Neural cell (in vitro differentiated cells): ENCODE measurements around the gene SSBP4. TPM values are rescaled to one million over a fixed set of nuclear protein-coding genes. Genes with fewer than 3 reads are reported as not detected.

Experiments used
- H2AFZ ChIP-seq: fragments of 200-600, 300-800 bp; sonication (generic), shearing (Covaris generic); 2 replicates; pipeline ENCODE4 v1.6.0; 2014; ENCODE audit warnings: low read depth, mild to moderate bottlenecking, antibody characterized with exemption, low read length, moderate library complexity
- H3F3A ChIP-seq: fragments of 200-600 bp; shearing (Covaris generic); 2 replicates; pipeline ENCODE4 v1.6.1; 2016; ENCODE audit warnings: mild to moderate bottlenecking, moderate library complexity, mixed read lengths, antibody characterized with exemption, low read length; ENCODE audit not compliant: insufficient read depth, poor library complexity, severe bottlenecking
- H3K27ac ChIP-seq: fragments of 200-600, 300-800 bp; sonication (generic), shearing (Covaris generic); 2 replicates; pipeline ENCODE4 v1.5.1; 2014; ENCODE audit warnings: mild to moderate bottlenecking, low read length, moderate library complexity
- H3K27me3 ChIP-seq: fragments of 300-800, 200-600 bp; sonication (generic), shearing (Covaris generic); 2 replicates; pipeline ENCODE4 v1.6.0; 2014; ENCODE audit warnings: mild to moderate bottlenecking, low read depth, low read length, moderate library complexity; ENCODE audit not compliant: insufficient read depth
- H3K36me3 ChIP-seq: fragments of 300-800, 200-600 bp; sonication (generic), shearing (Covaris generic); 2 replicates; pipeline ENCODE4 v1.5.1; 2014; ENCODE audit warnings: mild to moderate bottlenecking, antibody characterized with exemption, low read length, moderate library complexity; ENCODE audit not compliant: insufficient read depth
- H3K4me2 ChIP-seq: fragments of 300-800, 200-600 bp; sonication (generic), shearing (Covaris generic); 2 replicates; pipeline ENCODE4 v1.6.0; 2014; ENCODE audit warnings: mild to moderate bottlenecking, low read length
- H3K4me3 ChIP-seq: fragments of 300-800, 200-600 bp; sonication (generic), shearing (Covaris generic); 2 replicates; pipeline ENCODE4 v1.5.1; 2014; ENCODE audit warnings: mild to moderate bottlenecking, low read length, moderate library complexity
- H3K79me2 ChIP-seq: fragments of 200-600 bp; shearing (Covaris generic); replicated peaks from 2 replicates; pipeline ENCODE4 v1.6.0; 2014; ENCODE audit warnings: mild to moderate bottlenecking, low read length, moderate library complexity; ENCODE audit not compliant: insufficient read depth
- H3K9ac ChIP-seq: fragments of 300-800, 200-600 bp; sonication (generic), shearing (Covaris generic); 2 replicates; pipeline ENCODE4 v1.6.1; 2016; ENCODE audit warnings: mild to moderate bottlenecking, low read length, mixed read lengths
- H3K9me2 ChIP-seq: fragments of 200-600 bp; shearing (Covaris generic); 2 replicates; pipeline ENCODE4 v1.6.1; 2016; ENCODE audit warnings: mild to moderate bottlenecking, low read length, mixed read lengths; ENCODE audit not compliant: insufficient read depth
- H3K9me3 ChIP-seq: fragments of 200-600, 300-800 bp; sonication (generic), shearing (Covaris generic); 2 replicates; pipeline ENCODE4 v1.6.1; 2016; ENCODE audit warnings: mild to moderate bottlenecking, mixed run types, low read length, moderate library complexity, mixed read lengths
- H4K20me1 ChIP-seq: fragments of 200-600 bp; shearing (Covaris generic); 2 replicates; pipeline ENCODE4 v1.6.1; 2016; ENCODE audit warnings: mild to moderate bottlenecking, mixed run types; ENCODE audit not compliant: insufficient read depth
- CTCF ChIP-seq: fragments of 450-650 bp; IDR thresholded peaks from 2 replicates; pipeline ENCODE4 v1.5.1; 2014; ENCODE audit warnings: antibody characterized with exemption, mild to moderate bottlenecking, moderate library complexity; ENCODE audit not compliant: poor library complexity, severe bottlenecking
- EP300 ChIP-seq: fragments of 450-650 bp; conservative IDR thresholded peaks from 2 replicates; pipeline ENCODE4 v1.6.1; 2014; ENCODE audit warnings: antibody characterized with exemption, mild to moderate bottlenecking, moderate library complexity; ENCODE audit not compliant: poor library complexity, severe bottlenecking
- EZH2 ChIP-seq: fragments of 200-600, 300-800 bp; shearing (Covaris generic), sonication (generic); IDR thresholded peaks from 2 replicates; pipeline ENCODE4 v1.6.1; 2014; ENCODE audit warnings: antibody characterized with exemption, low read length, borderline replicate concordance, mild to moderate bottlenecking; ENCODE audit not compliant: insufficient read depth, poor library complexity, severe bottlenecking
- MXI1 ChIP-seq: fragments of 450-650 bp; conservative IDR thresholded peaks from 2 replicates; pipeline ENCODE4 v1.6.1; 2014; ENCODE audit warnings: antibody characterized with exemption, mild to moderate bottlenecking; ENCODE audit not compliant: poor library complexity, severe bottlenecking
- POLR2AphosphoS5 ChIP-seq: IDR thresholded peaks from 2 replicates; pipeline ENCODE4 v1.6.1; 2012
- RAD21 ChIP-seq: fragments of 450-650 bp; conservative IDR thresholded peaks from 2 replicates; pipeline ENCODE4 v1.6.1; 2014; ENCODE audit warnings: antibody characterized with exemption, mild to moderate bottlenecking, moderate library complexity
- SMC3 ChIP-seq: fragments of 450-650 bp; conservative IDR thresholded peaks from 2 replicates; pipeline ENCODE4 v1.6.1; 2014; ENCODE audit warnings: antibody characterized with exemption, mild to moderate bottlenecking, moderate library complexity; ENCODE audit not compliant: poor library complexity
- TAF1 ChIP-seq: IDR thresholded peaks from 2 replicates; pipeline ENCODE4 v1.6.1; 2012; ENCODE audit warnings: low read depth
- polyA plus RNA-seq: library from polyadenylated mRNA; depleted of rRNA; stranded (reverse); fragments of >200 nt; gene quantifications from 2 replicates; pipeline ENCODE4 v1.2.3, GENCODE V29; 2014
- TF ChIP-seq, protein P1 (sequence below): IDR thresholded peaks from 2 replicates; pipeline ENCODE4 v1.6.1; 2012; ENCODE audit warnings: borderline replicate concordance

Gene SSBP4
- polyA plus RNA-seq, 1 donor from 2014 or later: 166 TPM

GRCh38 chr19:18389726-18390064, 29.5 kb upstream of the SSBP4 start:
- TF ChIP-seq SMC3: no peak
- no peak for TF ChIP-seq EP300
- no peak for TF ChIP-seq RAD21
- TF ChIP-seq CTCF: no peak
- TF ChIP-seq EZH2: no peak
- no peak for TF ChIP-seq TAF1
- TF ChIP-seq, protein P1, sequence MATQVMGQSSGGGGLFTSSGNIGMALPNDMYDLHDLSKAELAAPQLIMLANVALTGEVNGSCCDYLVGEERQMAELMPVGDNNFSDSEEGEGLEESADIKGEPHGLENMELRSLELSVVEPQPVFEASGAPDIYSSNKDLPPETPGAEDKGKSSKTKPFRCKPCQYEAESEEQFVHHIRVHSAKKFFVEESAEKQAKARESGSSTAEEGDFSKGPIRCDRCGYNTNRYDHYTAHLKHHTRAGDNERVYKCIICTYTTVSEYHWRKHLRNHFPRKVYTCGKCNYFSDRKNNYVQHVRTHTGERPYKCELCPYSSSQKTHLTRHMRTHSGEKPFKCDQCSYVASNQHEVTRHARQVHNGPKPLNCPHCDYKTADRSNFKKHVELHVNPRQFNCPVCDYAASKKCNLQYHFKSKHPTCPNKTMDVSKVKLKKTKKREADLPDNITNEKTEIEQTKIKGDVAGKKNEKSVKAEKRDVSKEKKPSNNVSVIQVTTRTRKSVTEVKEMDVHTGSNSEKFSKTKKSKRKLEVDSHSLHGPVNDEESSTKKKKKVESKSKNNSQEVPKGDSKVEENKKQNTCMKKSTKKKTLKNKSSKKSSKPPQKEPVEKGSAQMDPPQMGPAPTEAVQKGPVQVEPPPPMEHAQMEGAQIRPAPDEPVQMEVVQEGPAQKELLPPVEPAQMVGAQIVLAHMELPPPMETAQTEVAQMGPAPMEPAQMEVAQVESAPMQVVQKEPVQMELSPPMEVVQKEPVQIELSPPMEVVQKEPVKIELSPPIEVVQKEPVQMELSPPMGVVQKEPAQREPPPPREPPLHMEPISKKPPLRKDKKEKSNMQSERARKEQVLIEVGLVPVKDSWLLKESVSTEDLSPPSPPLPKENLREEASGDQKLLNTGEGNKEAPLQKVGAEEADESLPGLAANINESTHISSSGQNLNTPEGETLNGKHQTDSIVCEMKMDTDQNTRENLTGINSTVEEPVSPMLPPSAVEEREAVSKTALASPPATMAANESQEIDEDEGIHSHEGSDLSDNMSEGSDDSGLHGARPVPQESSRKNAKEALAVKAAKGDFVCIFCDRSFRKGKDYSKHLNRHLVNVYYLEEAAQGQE: no peak
- no peak for TF ChIP-seq POLR2AphosphoS5
- no peak for TF ChIP-seq MXI1
- peaks cover 9% of the 10 kb centered on the region for H3K27me3 ChIP-seq
- no peaks in the 10 kb centered on the region for H3K9me3 ChIP-seq
- no peak overlapping the region for H3K4me2 ChIP-seq
- no peaks in the 10 kb centered on the region for H4K20me1 ChIP-seq
- no peak overlapping the region for H2AFZ ChIP-seq
- no peaks in the 10 kb centered on the region for H3K9me2 ChIP-seq
- H3K79me2 ChIP-seq: no peaks in the 10 kb centered on the region
- no peak overlapping the region for H3K4me3 ChIP-seq
- H3K27ac ChIP-seq: no peak overlapping the region
- H3K36me3 ChIP-seq: no peaks in the 10 kb centered on the region
- no peak overlapping the region for H3K9ac ChIP-seq
- no peaks in the 10 kb centered on the region for H3F3A ChIP-seq

DNA sequence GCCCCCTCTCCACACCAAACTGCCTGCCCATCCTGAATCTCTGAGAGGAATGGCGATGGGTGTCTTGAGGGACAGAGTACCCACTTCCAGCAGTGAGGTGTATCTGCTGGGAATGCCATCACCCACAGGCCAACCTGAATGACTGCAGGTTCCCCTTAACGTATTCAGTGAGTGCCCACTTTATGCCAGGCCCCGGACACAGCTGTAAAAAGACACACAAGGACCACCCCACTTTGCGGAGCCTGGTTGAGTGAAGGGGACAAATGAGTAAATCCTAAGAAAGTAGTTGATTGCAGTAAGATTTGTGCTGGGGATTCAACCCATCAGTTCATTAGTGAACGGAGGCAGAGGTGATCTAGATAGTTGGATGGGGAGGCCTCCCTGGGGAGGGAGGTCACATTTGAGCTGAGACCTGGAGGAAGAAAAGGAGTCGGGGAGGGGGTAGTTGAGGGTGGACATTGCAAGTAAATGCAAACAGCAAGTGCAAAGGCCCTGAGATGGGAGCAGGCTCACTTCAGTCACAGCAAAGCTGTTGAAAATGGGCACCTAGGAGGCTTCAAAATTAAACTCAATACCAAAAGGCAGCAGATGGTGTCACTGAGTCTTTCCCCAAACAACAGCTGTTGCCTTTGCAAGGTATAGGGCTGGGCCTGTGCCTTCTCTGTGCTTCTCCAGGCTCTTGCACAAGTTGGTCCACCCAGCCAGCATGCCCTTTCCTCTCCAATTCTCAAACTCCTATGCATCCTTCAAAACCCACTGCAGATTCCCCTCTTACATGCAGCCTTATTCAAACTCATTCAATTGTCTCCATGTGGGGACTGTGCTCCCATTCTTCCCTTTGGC, 28.9 kb upstream of the SSBP4 start:
- H4K20me1 ChIP-seq: no peaks in the 10 kb centered on the region
- TF ChIP-seq RAD21 (no peak), SMC3 (no peak), POLR2AphosphoS5 (no peak), EP300 (no peak), MXI1 (no peak), CTCF (no peak), TAF1 (no peak), EZH2 (no peak)
- TF ChIP-seq, protein P1: no peak
- no peak overlapping the region for H3K9ac ChIP-seq
- no peaks in the 10 kb centered on the region for H3K9me2 ChIP-seq
- no peak overlapping the region for H3K4me3 ChIP-seq
- no peaks in the 10 kb centered on the region for H3K9me3 ChIP-seq
- H3K27ac ChIP-seq: no peak overlapping the region
- no peaks in the 10 kb centered on the region for H3K36me3 ChIP-seq
- no peaks in the 10 kb centered on the region for H3K79me2 ChIP-seq
- no peak overlapping the region for H2AFZ ChIP-seq
- no peaks in the 10 kb centered on the region for H3F3A ChIP-seq
- H3K4me2 ChIP-seq: no peak overlapping the region
- H3K27me3 ChIP-seq: peaks cover 9% of the 10 kb centered on the region
